Peyer's patch (tissue), 4 donors: ENCODE data around the gene DNMT1. TPM values are rescaled to one million over a fixed set of nuclear protein-coding genes. Genes with fewer than 3 reads are reported as not detected.

Source experiments
- DNase-seq, 3 donors: peaks; one replicate each; pipeline ENCODE4 v3.0.0-alpha.2; 2017 to 2019
- H3K27ac ChIP-seq, 4 donors: fragments of 200-600 bp; sonication (generic); one replicate each; pipeline ENCODE4 v1.5.1; 2016 to 2019
- H3K27me3 ChIP-seq, 2 donors: fragments of 200-600 bp; sonication (generic); one replicate each; pipeline ENCODE4 v1.5.1; 2019
- H3K36me3 ChIP-seq, 3 donors: fragments of 200-600 bp; sonication (generic); one replicate each; pipeline ENCODE4 v1.5.1; 2016 to 2019
- H3K4me1 ChIP-seq, 4 donors: fragments of 200-600 bp; sonication (generic); one replicate each; pipeline ENCODE4 v1.5.1; 2016 to 2019
- H3K4me3 ChIP-seq, 4 donors: fragments of 200-600 bp; sonication (generic); 1 replicate in 3 of 4; 2 replicates in 1 of 4; pipeline ENCODE4 v1.5.1; 2016 to 2019; ENCODE audit warnings: mild to moderate bottlenecking in 1 of 4
- H3K9me3 ChIP-seq, 4 donors: fragments of 200-600 bp; sonication (generic); one replicate each; pipeline ENCODE4 v1.5.1; 2016 to 2019; ENCODE audit warnings: mild to moderate bottlenecking in 1 of 4
- CTCF ChIP-seq, 6 experiments: fragments of 450-650 bp in 4 of 6; fragments of 200-600 bp in 2 of 6; sonication (generic) in 1 of 6; IDR thresholded peaks; one replicate each; pipeline ENCODE4 v1.5.1; 2017 to 2019; ENCODE audit warnings: antibody characterized with exemption in 6 of 6, mild to moderate bottlenecking in 3 of 6, moderate library complexity in 1 of 6
- POLR2A ChIP-seq, 2 donors: fragments of 450-650 bp; IDR thresholded peaks; one replicate each; pipeline ENCODE4 v1.5.1; 2017; ENCODE audit warnings: antibody characterized with exemption in 2 of 2, mild to moderate bottlenecking in 2 of 2, moderate library complexity in 2 of 2
- total RNA-seq, 4 donors: library from RNA; depleted of rRNA; stranded (reverse); fragments of >200 nt; gene quantifications; one replicate each; pipeline ENCODE4 v1.1.0, GENCODE V29; 2016

DNMT1 gene
- total RNA-seq, 4 donors from 2014 or later, result 22.1 to 195 (median 41.5) TPM

GRCh38 chr19:10189616-10190015 is 5.1 kb downstream of the DNMT1 start:
- Histone ChIP-seq H3K4me3 (no peak overlapping the region), H3K4me1 (peaks cover 0 to 15% (median 3%) of the 10 kb centered on the region in 4 donors), H3K27ac (no peak overlapping the region), H3K27me3 (no peaks in the 10 kb centered on the region), H3K36me3 (peaks cover 0 to 8% (median 0%) of the 10 kb centered on the region in 3 donors), H3K9me3 (no peaks in the 10 kb centered on the region)
- no peak for DNase-seq
- TF ChIP-seq CTCF (IDR thresholded peaks at IDR 0.05) (no peak), POLR2A (IDR thresholded peaks at IDR 0.05) (no peak)

GRCh38 chr19:10187315-10187714 is 7.4 kb downstream of the DNMT1 start:
- Histone ChIP-seq H3K9me3 (no peaks in the 10 kb centered on the region), H3K36me3 (peaks cover 0 to 8% (median 0%) of the 10 kb centered on the region in 3 donors), H3K4me3 (no peak overlapping the region), H3K4me1 (no peaks in the 10 kb centered on the region), H3K27ac (no peak overlapping the region), H3K27me3 (no peaks in the 10 kb centered on the region)
- DNase-seq, result no peak
- TF ChIP-seq POLR2A (IDR thresholded peaks at IDR 0.05) (no peak), CTCF (IDR thresholded peaks at IDR 0.05) (no peak)

- Histone ChIP-seq H3K4me3 (no peak overlapping the region), H3K9me3 (no peaks in the 10 kb centered on the region), H3K36me3 (peaks cover 0 to 20% (median 0%) of the 10 kb centered on the region in 3 donors), H3K4me1 (no peaks in the 10 kb centered on the region), H3K27ac (no peak overlapping the region), H3K27me3 (no peaks in the 10 kb centered on the region)
- TF ChIP-seq POLR2A (IDR thresholded peaks at IDR 0.05), result no peak
- no peak for TF ChIP-seq CTCF (IDR thresholded peaks at IDR 0.05)
- DNase-seq, result no peak
These were observed 10.1 kb downstream of the DNMT1 start for GRCh38 chr19:10184636-10185035.

GRCh38 chr19:10183926-10184325 is 10.8 kb downstream of the DNMT1 start:
- DNase-seq, result no peak
- H3K27ac ChIP-seq, result no peak overlapping the region
- TF ChIP-seq POLR2A (IDR thresholded peaks at IDR 0.05), result no peak
- no peak overlapping the region for H3K4me3 ChIP-seq
- H3K9me3 ChIP-seq, result no peaks in the 10 kb centered on the region
- peaks cover 0 to 27% (median 0%) of the 10 kb centered on the region in 3 donors for H3K36me3 ChIP-seq
- no peaks in the 10 kb centered on the region for H3K27me3 ChIP-seq
- H3K4me1 ChIP-seq, result no peaks in the 10 kb centered on the region

GRCh38 chr19:10182847-10183246 is 11.9 kb downstream of the DNMT1 start:
- Histone ChIP-seq H3K27me3 (no peaks in the 10 kb centered on the region), H3K9me3 (no peaks in the 10 kb centered on the region), H3K4me1 (no peaks in the 10 kb centered on the region), H3K36me3 (peaks cover 0 to 38% (median 0%) of the 10 kb centered on the region in 3 donors), H3K4me3 (no peak overlapping the region), H3K27ac (no peak overlapping the region)
- DNase-seq, result no peak
- TF ChIP-seq CTCF (IDR thresholded peaks at IDR 0.05) (no peak), POLR2A (IDR thresholded peaks at IDR 0.05) (no peak)

- Histone ChIP-seq H3K27ac (no peak overlapping the region), H3K36me3 (peaks cover 0 to 38% (median 0%) of the 10 kb centered on the region in 3 donors), H3K4me3 (no peak overlapping the region), H3K9me3 (no peaks in the 10 kb centered on the region), H3K4me1 (no peaks in the 10 kb centered on the region), H3K27me3 (no peaks in the 10 kb centered on the region)
- no peak for TF ChIP-seq CTCF (IDR thresholded peaks at IDR 0.05)
- TF ChIP-seq POLR2A (IDR thresholded peaks at IDR 0.05), result no peak
- no peak for DNase-seq
These were observed 12.7 kb downstream of the DNMT1 start for GRCh38 chr19:10182076-10182475.
